IMR-90 (cell line): Measurements from ENCODE around the gene BRAT1. TPM values are rescaled to one million over a fixed set of nuclear protein-coding genes. Genes with fewer than 3 reads are reported as not detected.

Source experiments
- ATAC-seq: fragments of 200-7000 bp; cut with Tn5 transposase; 2 replicates; pipeline ENCODE4 v1.9.1; 2020; ENCODE audit warnings: low read depth, mild to moderate bottlenecking, moderate library complexity
- BruUV-seq: library from RNA; stranded (reverse); fragments of 400-500 nt; replicated peaks from 2 replicates; lab custom pipeline; 2021; lab: Mats Ljungman, UMichigan
- CTCF ChIA-PET: fragments of 300-600 bp; formaldehyde crosslinking; extraction: SDS; loops from one replicate; lab custom pipeline; 2021; ENCODE audit warnings: antibody characterized with exemption; lab: Yijun Ruan, JAX
- POLR2A ChIA-PET: fragments of 300-600 bp; sonication (Branson Sonifier 250); formaldehyde crosslinking; loops from one replicate; lab custom pipeline; 2022; ENCODE audit warnings: antibody characterized with exemption; ENCODE audit not compliant: unreplicated experiment; lab: Charles Lee
- DNase-seq: peaks from one replicate; pipeline ENCODE4 v3.0.0; 2013
- H2AFZ ChIP-seq: replicated peaks from 2 replicates; pipeline ENCODE3; 2013; ENCODE audit warnings: low read length, mild to moderate bottlenecking; ENCODE audit not compliant: poor library complexity
- H2AK5ac ChIP-seq: 2 replicates; pipeline ENCODE4 v1.6.1; 2013; ENCODE audit warnings: low read depth, low read length, inconsistent platforms
- H2AK9ac ChIP-seq: replicated peaks from 2 replicates; pipeline ENCODE3; 2013; ENCODE audit warnings: mild to moderate bottlenecking, low read depth, low read length, moderate library complexity; ENCODE audit not compliant: poor library complexity
- H2BK120ac ChIP-seq: 2 replicates; pipeline ENCODE4 v1.6.1; 2013; ENCODE audit warnings: low read depth, low read length, inconsistent platforms
- H2BK15ac ChIP-seq: 3 replicates; pipeline ENCODE4 v1.6.1; 2013; ENCODE audit warnings: low read depth, low read length, inconsistent platforms
- H2BK20ac ChIP-seq: 2 replicates; pipeline ENCODE4 v1.6.1; 2013; ENCODE audit warnings: low read depth, mild to moderate bottlenecking, inconsistent platforms, low read length, moderate library complexity
- H2BK5ac ChIP-seq: 2 replicates; pipeline ENCODE4 v1.6.1; 2013; ENCODE audit warnings: mild to moderate bottlenecking, low read depth, low read length, inconsistent platforms; ENCODE audit not compliant: poor library complexity, severe bottlenecking
- H3K14ac ChIP-seq: replicated peaks from 2 replicates; pipeline ENCODE4 v1.6.1; 2013; ENCODE audit warnings: low read depth, low read length, inconsistent platforms
- H3K18ac ChIP-seq: 2 replicates; pipeline ENCODE4 v1.6.1; 2013; ENCODE audit warnings: low read depth, low read length, control low read depth
- H3K23ac ChIP-seq: 2 replicates; pipeline ENCODE4 v1.6.1; 2013; ENCODE audit warnings: low read depth, low read length, inconsistent platforms
- H3K27ac ChIP-seq: 2 replicates; pipeline ENCODE4 v1.5.1; 2013; ENCODE audit warnings: mild to moderate bottlenecking, control low read depth, low read length; ENCODE audit not compliant: insufficient read depth
- H3K27me3 ChIP-seq: 2 replicates; pipeline ENCODE4 v1.6.1; 2013; ENCODE audit warnings: low read length; ENCODE audit not compliant: control insufficient read depth, insufficient read depth
- H3K36me3 ChIP-seq: 2 replicates; pipeline ENCODE4 v1.6.1; 2013; ENCODE audit warnings: low read length, mixed read lengths; ENCODE audit not compliant: control insufficient read depth, insufficient read depth
- H3K4ac ChIP-seq: 2 replicates; pipeline ENCODE4 v1.6.1; 2013; ENCODE audit warnings: low read depth, low read length, inconsistent platforms
- H3K4me1 ChIP-seq: 2 replicates; pipeline ENCODE4 v1.6.1; 2013; ENCODE audit warnings: low read length, mixed read lengths; ENCODE audit not compliant: control insufficient read depth, insufficient read depth
- H3K4me2 ChIP-seq: 2 replicates; pipeline ENCODE4 v1.6.1; 2013; ENCODE audit warnings: low read depth, mild to moderate bottlenecking, control low read depth, low read length, moderate library complexity
- H3K4me3 ChIP-seq: 2 replicates; pipeline ENCODE4 v1.5.1; 2013; ENCODE audit warnings: low read depth, mild to moderate bottlenecking, control low read depth, low read length, moderate library complexity; ENCODE audit not compliant: insufficient read depth
- H3K56ac ChIP-seq: 2 replicates; pipeline ENCODE4 v1.6.1; 2013; ENCODE audit warnings: low read length, inconsistent platforms; ENCODE audit not compliant: insufficient read depth; ENCODE audit errors: extremely low read depth
- H3K79me1 ChIP-seq, 2 experiments: 2 replicates each; pipeline ENCODE4 v1.6.1; 2013; ENCODE audit warnings: low read length in 2 of 2, inconsistent platforms in 1 of 2, low read depth in 1 of 2
- H3K9ac ChIP-seq: 2 replicates; pipeline ENCODE4 v1.6.1; 2013; ENCODE audit warnings: low read depth, low read length, control low read depth
- H3K9me1 ChIP-seq: 2 replicates; pipeline ENCODE4 v1.6.1; 2013; ENCODE audit warnings: low read length, inconsistent platforms; ENCODE audit not compliant: insufficient read depth
- H3K9me3 ChIP-seq: 2 replicates; pipeline ENCODE4 v1.6.1; 2013; ENCODE audit warnings: low read length; ENCODE audit not compliant: control insufficient read depth, insufficient read depth
- H4K20me1 ChIP-seq: 2 replicates; pipeline ENCODE4 v1.6.1; 2013; ENCODE audit warnings: low read length, inconsistent platforms; ENCODE audit not compliant: insufficient read depth
- H4K5ac ChIP-seq: 2 replicates; pipeline ENCODE4 v1.6.1; 2013; ENCODE audit warnings: mild to moderate bottlenecking, low read depth, low read length, control low read depth
- H4K8ac ChIP-seq, 2 experiments: 2 replicates each; pipeline ENCODE4 v1.6.1; 2013; ENCODE audit warnings: low read depth in 2 of 2, low read length in 2 of 2, control low read depth in 1 of 2, inconsistent platforms in 1 of 2
- H4K91ac ChIP-seq: 2 replicates; pipeline ENCODE4 v1.6.1; 2013; ENCODE audit warnings: low read depth, low read length, inconsistent platforms; ENCODE audit not compliant: insufficient read depth
- BHLHE40 ChIP-seq: fragments of 150-350 bp; IDR thresholded peaks from 2 replicates; pipeline ENCODE4 v1.6.1; 2016; ENCODE audit warnings: mild to moderate bottlenecking, low read depth, low read length
- CEBPB ChIP-seq: IDR thresholded peaks from 2 replicates; pipeline ENCODE4 v1.6.1; 2012; ENCODE audit warnings: low read depth, low read length, improper control_type of control experiment
- CHD1 ChIP-seq: IDR thresholded peaks from 2 replicates; pipeline ENCODE4 v1.6.1; 2012; ENCODE audit warnings: low read depth, low read length, improper control_type of control experiment
- FOS ChIP-seq: fragments of 150-350 bp; IDR thresholded peaks from 2 replicates; pipeline ENCODE4 v1.6.1; 2016; ENCODE audit warnings: low read depth, low read length
- MAFK ChIP-seq: IDR thresholded peaks from 2 replicates; pipeline ENCODE4 v1.6.1; 2012; ENCODE audit warnings: low read depth, low read length, improper control_type of control experiment
- MAZ ChIP-seq: IDR thresholded peaks from 2 replicates; pipeline ENCODE4 v1.6.1; 2012; ENCODE audit warnings: low read depth, mild to moderate bottlenecking, low read length, improper control_type of control experiment, moderate library complexity, borderline replicate concordance
- NFE2L2 ChIP-seq: fragments of 150-350 bp; IDR thresholded peaks from 2 replicates; pipeline ENCODE4 v1.6.1; 2016; ENCODE audit warnings: low read depth, mild to moderate bottlenecking, low read length
- POLR2A ChIP-seq: IDR thresholded peaks from 2 replicates; pipeline ENCODE4 v1.6.1; 2012; ENCODE audit warnings: mild to moderate bottlenecking, low read depth, low read length
- RFX5 ChIP-seq: IDR thresholded peaks from 2 replicates; pipeline ENCODE4 v1.8.0; 2012; ENCODE audit warnings: low read depth, mild to moderate bottlenecking, low read length, moderate library complexity
- SMC3 ChIP-seq: fragments of 150-350 bp; IDR thresholded peaks from 2 replicates; pipeline ENCODE4 v1.6.1; 2016; ENCODE audit warnings: low read depth, mild to moderate bottlenecking, antibody characterized with exemption, low read length, moderate library complexity
- WGBS, 2 experiments: methylation state at CpG; one replicate each; pipeline versions ENCODE4 v1.1.5 to v1.1.7; 2013; ENCODE audit warnings: missing lambda C conversion rate in 2 of 2; ENCODE audit not compliant: insufficient read length in 1 of 2; ENCODE audit errors: extremely low coverage in 2 of 2; 5-methylcytosine and 5-hydroxymethylcytosine counted together
- dilution Hi-C: fragments of 300-500 bp; cut with HindIII; formaldehyde crosslinking; loops from one replicate; pipeline ENCODE4 v1.14.3; 2018; ENCODE audit warnings: low sequenced_read_pairs; ENCODE audit not compliant: unreplicated experiment
- in situ Hi-C: fragments of 300-500 bp; cut with MboI; formaldehyde crosslinking; loops from 3 replicates; pipeline ENCODE4 v1.14.3; 2019; ENCODE audit warnings: low sequenced_read_pairs, inconsistent platforms, mixed read lengths
- intact Hi-C: fragments of 100-400 bp; cut with micrococcal nuclease; formaldehyde crosslinking; loops from 2 replicates; pipeline ENCODE4 v1.10.0; 2022
- polyA plus RNA-seq, 3 experiments: library from polyadenylated mRNA; depleted of rRNA; stranded (reverse); fragments of >200 nt; gene quantifications; 2 replicates each; pipeline ENCODE4 v1.2.3, GENCODE V29; 2012; ENCODE audit warnings: low replicate concordance in 1 of 3
- total RNA-seq: library from RNA; depleted of rRNA; stranded (reverse); fragments of >200 nt; gene quantifications from 2 replicates; pipeline ENCODE4 v1.2.3, GENCODE V29; 2012
- TF ChIP-seq, protein P1 (sequence below): fragments of 150-350 bp; IDR thresholded peaks from 2 replicates; pipeline ENCODE4 v1.6.1; 2016; ENCODE audit warnings: low read depth, mild to moderate bottlenecking, low read length, moderate library complexity, borderline replicate concordance
- TF ChIP-seq, protein P2 (sequence below): fragments of 150-350 bp; IDR thresholded peaks from 2 replicates; pipeline ENCODE4 v1.6.1; 2017; ENCODE audit warnings: mild to moderate bottlenecking, antibody characterized with exemption, low read length, low read depth
- TF ChIP-seq, protein P3 (sequence below): conservative IDR thresholded peaks from 2 replicates; pipeline ENCODE4 v1.5.1; 2012; ENCODE audit warnings: mild to moderate bottlenecking, low read depth, low read length, improper control_type of control experiment

The BRAT1 gene
- total and polyA plus RNA-seq, 2 of the 4 experiments (the other 2 are of a cell fraction): 6.8 to 21.9 TPM

DNA sequence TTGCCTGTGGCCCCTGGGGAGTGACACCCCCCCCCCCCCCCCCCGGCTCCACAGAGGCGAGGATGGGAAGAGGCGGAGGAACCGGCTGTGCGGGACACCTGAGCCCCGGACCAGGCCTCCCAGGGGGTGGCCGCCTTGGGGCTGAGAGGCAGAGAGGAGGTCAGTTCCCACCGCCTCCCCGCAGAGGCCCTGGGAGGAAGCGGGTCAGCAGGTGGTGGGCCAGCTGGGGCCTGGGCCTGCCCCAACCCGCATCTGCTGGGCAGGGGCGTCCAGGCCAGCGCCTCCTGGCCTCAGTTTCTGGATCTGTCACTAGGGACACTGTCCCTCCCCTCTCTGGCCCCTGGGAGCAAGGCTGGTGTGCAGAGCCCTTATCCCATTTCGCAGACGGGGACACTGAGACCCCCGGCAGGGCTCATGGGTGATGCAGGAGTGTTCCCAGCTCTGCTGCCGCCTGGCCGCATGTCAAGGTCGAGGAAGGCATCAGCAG lies 50.4 kb downstream of the BRAT1 start:
- no peak overlapping the region for H2BK20ac ChIP-seq
- no peak overlapping the region for H3K56ac ChIP-seq
- no peak overlapping the region for H2BK120ac ChIP-seq
- in situ Hi-C loops: no loop called here
- no peak overlapping the region for H4K91ac ChIP-seq
- dilution Hi-C loops: no loop called here
- no peak overlapping the region for H3K27ac ChIP-seq
- no peak overlapping the region for H3K18ac ChIP-seq
- no peak overlapping the region for H2AK9ac ChIP-seq
- H3K36me3 ChIP-seq: no peaks in the 10 kb centered on the region
- no peak overlapping the region for H3K14ac ChIP-seq
- H3K9me1 ChIP-seq: no peaks in the 10 kb centered on the region
- no peak overlapping the region for H3K9ac ChIP-seq
- no peak overlapping the region for H4K8ac ChIP-seq
- no peak overlapping the region for H3K4me3 ChIP-seq
- H3K4me2 ChIP-seq: no peak overlapping the region
- BruUV-seq: no TSS peak
- no peaks in the 10 kb centered on the region for H4K20me1 ChIP-seq
- H3K4me1 ChIP-seq: peaks cover 8% of the 10 kb centered on the region; the same call in 1 of the 2 replicates
- intact Hi-C loops: no loop called here
- H3K27me3 ChIP-seq: peaks cover 3% of the 10 kb centered on the region; the same call in 1 of the 2 replicates
- CTCF ChIA-PET: interaction anchor here (0.5 kb wide), 1 partner anchor 38 kb away, joined by 4 read pairs; no protein-coding TSS in a partner anchor
- H4K5ac ChIP-seq: no peak overlapping the region
- H3K4ac ChIP-seq: no peak overlapping the region
- no peak overlapping the region for H3K23ac ChIP-seq
- no peaks in the 10 kb centered on the region for H3K79me1 ChIP-seq
- TF ChIP-seq FOS: no peak
- TF ChIP-seq POLR2A: no peak
- no peak for TF ChIP-seq CEBPB
- no peak for TF ChIP-seq CHD1
- TF ChIP-seq, protein P1, sequence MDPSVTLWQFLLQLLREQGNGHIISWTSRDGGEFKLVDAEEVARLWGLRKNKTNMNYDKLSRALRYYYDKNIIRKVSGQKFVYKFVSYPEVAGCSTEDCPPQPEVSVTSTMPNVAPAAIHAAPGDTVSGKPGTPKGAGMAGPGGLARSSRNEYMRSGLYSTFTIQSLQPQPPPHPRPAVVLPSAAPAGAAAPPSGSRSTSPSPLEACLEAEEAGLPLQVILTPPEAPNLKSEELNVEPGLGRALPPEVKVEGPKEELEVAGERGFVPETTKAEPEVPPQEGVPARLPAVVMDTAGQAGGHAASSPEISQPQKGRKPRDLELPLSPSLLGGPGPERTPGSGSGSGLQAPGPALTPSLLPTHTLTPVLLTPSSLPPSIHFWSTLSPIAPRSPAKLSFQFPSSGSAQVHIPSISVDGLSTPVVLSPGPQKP: no peak
- no peak for TF ChIP-seq MAFK
- no peak for TF ChIP-seq BHLHE40
- TF ChIP-seq, protein P2, sequence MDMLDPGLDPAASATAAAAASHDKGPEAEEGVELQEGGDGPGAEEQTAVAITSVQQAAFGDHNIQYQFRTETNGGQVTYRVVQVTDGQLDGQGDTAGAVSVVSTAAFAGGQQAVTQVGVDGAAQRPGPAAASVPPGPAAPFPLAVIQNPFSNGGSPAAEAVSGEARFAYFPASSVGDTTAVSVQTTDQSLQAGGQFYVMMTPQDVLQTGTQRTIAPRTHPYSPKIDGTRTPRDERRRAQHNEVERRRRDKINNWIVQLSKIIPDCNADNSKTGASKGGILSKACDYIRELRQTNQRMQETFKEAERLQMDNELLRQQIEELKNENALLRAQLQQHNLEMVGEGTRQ: no peak
- TF ChIP-seq SMC3: no peak
- no peak for TF ChIP-seq MAZ
- TF ChIP-seq NFE2L2: no peak
- no peak for TF ChIP-seq RFX5
- TF ChIP-seq, protein P3, sequence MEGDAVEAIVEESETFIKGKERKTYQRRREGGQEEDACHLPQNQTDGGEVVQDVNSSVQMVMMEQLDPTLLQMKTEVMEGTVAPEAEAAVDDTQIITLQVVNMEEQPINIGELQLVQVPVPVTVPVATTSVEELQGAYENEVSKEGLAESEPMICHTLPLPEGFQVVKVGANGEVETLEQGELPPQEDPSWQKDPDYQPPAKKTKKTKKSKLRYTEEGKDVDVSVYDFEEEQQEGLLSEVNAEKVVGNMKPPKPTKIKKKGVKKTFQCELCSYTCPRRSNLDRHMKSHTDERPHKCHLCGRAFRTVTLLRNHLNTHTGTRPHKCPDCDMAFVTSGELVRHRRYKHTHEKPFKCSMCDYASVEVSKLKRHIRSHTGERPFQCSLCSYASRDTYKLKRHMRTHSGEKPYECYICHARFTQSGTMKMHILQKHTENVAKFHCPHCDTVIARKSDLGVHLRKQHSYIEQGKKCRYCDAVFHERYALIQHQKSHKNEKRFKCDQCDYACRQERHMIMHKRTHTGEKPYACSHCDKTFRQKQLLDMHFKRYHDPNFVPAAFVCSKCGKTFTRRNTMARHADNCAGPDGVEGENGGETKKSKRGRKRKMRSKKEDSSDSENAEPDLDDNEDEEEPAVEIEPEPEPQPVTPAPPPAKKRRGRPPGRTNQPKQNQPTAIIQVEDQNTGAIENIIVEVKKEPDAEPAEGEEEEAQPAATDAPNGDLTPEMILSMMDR: no peak
- POLR2A ChIA-PET: no interaction called here
- H2BK5ac ChIP-seq: no peak overlapping the region
- DNase-seq: no peak
- H2AFZ ChIP-seq: no peak overlapping the region
- 71% methylated on average over 3 of the region's 19 CpGs; no CpG with 5 or more reads in 1 of the 2 experiments for WGBS, 2 experiments
- no peak overlapping the region for H2BK15ac ChIP-seq
- H2AK5ac ChIP-seq: no peak overlapping the region
- no peaks in the 10 kb centered on the region for H3K9me3 ChIP-seq
- ATAC-seq: no peak
